Measurements from ENCODE around the gene FCER2.

Gene FCER2

DNA sequence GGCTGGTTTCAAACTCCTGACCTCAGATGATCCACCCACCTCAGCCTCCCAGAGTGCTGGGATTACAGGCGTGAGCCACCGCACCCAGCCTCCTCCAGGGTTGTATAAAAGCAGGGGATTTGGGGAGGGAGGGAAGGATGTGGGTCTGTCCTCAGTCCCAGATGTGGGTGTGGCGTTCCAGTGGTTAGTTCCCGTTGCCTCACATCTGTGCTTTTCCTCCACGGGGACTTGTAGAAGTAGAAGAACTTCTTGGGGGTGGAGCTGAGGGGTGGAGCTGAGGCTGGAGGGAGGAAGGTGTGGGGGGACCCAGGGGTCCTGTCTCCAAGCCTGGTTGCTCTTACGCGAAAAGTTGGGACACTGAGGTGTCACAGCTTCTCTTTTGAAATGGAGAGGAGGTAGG is 25.6 kb downstream of the FCER2 start:
- DNase-seq: no peak

DNA sequence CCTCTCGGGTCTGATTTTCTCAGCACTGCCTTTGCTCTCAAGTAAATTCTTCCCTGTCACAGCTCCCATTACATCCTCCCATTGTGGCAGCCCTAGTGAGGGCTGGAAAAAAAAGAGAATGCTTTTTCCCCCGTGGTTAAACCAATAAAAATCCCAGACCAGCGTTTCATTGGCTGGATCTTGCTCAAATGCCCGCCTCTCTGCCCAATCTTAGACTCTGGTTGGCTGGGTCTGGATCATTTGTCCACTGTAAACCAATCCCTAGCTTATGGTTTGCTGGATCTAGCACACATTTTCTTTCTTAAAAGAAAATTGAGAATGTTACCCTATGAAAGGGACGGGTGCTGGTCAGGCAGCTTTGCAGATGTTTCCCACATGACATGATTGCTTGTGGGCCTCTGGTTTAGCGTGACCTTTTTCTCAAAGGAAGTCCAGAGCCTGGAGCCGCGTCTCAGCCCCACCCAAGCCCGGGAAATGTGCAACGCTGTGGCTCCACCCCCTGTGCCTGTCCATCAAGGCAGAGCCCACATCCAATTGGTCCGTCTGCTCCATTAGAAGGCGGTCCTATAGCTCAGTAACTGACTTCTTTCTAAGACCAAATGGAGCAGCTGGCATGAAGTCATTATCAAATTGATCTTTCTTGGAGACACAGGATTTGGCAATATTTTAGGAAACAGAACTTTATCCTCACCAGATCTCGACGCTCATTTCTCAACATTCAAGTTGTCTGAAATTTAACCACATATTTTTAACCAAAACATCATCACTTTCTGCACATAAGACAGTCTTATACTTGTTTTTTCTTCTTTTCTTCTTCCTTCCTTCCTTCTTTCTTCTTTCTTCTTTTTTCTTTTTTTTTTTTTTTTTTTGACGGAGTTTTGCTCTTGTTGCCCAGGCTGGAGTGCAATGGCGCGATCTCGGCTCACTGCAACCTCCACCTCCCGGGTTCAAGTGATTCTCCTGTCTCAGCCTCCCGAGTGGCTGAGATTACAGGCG is 27.6 kb downstream of the FCER2 start:
- DNase-seq: no peak

DNA sequence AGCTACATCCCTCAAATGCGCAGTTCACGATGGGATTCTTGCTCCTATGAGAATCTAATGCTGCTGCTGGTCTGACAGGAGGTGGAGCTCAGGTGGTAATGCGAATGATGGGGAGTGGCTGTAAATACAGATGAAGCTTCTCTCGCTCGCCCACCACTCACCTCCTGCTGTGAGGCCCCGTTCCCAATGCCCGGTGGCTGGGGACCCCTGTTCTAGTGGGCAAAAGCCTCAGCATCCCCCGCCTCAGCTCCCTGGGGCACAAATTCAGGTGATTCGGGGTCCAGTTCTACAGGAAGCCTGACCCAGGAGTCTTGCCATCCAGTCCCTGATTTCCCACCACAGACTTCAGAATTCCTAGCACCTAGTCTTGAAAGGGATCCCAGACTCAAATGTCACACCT is 29.4 kb downstream of the FCER2 start:
- DNase-seq: no peak

DNA sequence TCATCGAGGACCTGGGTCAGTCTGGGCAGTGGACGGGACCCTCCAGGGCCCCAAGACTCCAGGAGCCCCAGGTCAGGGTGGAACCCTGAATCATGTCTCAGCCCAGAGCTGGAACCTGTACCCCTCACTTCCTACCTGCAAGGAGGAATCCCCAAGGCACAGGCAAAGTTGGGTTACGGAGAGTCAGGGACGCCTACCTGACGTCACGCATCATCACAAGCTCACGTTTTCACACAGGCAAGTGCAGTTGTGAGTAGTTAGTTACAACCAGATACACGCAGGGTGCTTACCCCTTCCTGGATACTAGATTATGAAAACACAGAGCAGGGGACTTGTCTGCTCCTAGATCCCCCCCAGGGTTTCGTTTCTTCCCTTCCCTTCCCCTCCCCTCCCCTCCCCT is 31.1 kb downstream of the FCER2 start:
- no peak for DNase-seq

DNA sequence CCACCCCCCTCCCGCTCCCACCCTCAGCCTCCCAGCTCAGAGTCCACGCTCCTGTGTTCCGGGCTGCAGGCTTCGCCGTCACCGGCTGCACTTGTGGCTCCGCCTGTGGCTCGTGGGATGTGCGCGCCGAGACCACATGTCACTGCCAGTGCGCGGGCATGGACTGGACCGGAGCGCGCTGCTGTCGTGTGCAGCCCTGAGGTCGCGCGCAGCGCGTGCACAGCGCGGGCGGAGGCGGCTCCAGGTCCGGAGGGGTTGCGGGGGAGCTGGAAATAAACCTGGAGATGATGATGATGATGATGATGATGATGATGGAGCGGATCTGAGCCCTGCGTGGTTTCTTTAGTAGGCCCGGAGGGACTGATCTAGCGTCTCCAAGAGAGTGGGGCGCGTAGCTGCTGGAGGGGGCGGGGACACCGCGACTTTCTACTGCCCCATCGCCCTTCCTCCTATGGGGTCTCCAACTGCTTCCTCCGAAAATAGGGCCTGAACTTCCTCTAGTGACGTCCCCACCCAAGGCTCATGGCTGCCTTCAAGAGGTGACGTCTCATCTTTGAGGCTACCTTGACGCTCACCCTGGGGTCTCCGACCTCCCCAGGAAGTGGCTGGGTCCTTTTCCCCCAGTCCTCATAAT is 31.7 kb downstream of the FCER2 start:
- DNase-seq: peak; percentile 12

DNA sequence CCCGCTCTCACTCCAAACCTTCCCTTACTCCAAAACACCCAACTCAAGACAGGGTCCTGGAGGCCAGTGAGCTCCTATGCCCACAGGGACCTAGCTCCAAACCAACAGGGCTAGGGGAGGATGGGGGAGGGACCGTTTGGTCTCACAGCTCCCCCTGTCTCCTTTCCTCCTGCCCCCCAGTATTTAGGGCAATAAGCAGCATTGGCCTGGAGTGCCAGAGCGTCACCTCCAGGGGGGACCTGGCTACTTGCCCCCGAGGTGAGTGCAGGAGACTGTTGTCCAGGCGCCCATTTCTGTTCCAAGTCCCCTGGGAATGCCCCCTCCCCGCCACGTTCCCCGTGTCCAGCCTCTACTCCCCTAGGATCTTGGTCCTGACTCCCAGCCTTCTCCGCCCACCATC is 32.3 kb downstream of the FCER2 start:
- DNase-seq: no peak

DNA sequence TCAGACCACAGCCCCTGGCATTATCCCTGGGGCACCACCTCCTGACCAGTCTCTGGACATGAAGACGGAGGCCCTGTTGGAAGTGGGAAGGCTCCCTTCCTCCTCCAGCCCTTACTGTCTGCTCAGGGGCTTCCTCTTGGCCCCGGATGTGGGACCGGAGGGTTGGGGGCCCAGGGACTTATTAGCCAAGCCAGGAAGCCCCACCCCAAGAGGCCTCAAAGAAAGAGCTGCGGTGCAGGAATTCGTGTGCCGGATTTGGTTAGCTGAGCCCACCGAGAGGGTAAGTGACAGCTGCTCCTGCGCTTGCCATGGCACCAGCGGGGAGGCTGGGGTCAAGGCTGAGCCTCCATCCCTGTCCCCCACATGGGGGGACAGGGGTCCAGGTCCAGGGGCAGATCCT is 33.1 kb downstream of the FCER2 start, which contains the start of gene RETN:
Gene RETN, plus strand, starts transcription at position 208 of the 400 bp plus-strand sequence. CDS start 278 bp downstream, outside the sequence.
- no peak for DNase-seq

DNA sequence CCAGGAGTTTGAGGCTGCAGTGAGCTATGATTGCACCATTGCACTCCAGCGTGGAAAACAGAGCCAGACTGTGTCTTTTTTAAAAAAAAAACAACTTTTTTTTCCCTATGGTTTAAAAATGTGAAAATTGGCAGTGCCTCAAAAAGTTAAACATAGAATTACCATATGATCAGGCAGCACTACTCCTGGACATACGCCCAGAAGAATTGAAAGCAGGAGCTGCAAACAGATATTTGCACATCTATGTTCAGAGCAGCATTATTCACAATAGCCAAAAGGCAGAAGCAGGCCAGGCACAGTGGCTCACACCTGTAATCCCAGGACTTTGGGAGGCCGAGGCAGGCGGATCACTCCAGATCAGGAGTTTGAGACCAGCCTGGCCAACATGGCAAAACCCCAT is 36.9 kb downstream of the FCER2 start:
- no peak for DNase-seq

DNA sequence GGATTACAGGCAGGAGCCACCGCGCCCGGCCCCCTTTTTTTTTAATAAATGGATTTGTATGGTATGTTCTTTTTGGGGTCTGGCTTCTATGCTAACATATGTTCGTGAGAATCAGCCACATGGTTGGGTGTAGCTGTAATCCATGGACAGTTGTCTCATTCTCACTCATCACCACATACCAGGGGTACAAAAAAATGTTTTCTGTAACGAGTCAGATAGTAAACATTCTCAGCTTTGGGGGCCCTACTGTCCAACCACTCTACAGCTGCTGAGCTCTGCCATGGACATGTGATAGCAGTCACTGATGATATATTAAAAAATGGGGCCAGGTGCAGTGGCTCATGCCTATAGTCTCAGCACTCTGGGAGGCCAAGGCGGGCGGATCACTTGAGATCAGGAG is 38.2 kb downstream of the FCER2 start:
- no peak for DNase-seq

DNA sequence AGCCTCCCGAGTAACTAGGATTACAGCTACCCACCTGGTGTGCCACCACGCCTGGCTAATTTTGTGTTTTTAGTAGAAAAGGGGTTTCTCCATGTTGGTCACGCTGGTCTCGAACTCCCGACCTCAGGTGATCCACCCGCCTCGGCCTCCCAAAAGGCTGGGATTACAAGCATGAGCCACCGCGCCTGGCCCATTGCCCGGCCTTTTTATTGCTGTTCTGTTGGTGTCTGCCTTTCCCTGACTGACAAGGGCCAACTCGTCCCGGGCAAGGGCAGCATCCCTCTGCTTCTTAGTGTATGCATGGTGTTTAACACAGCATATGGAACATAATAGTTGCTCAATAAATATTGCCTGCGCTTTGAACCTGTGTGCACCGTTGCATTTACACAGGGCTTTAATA is 39.3 kb downstream of the FCER2 start:
- DNase-seq: no peak

DNA sequence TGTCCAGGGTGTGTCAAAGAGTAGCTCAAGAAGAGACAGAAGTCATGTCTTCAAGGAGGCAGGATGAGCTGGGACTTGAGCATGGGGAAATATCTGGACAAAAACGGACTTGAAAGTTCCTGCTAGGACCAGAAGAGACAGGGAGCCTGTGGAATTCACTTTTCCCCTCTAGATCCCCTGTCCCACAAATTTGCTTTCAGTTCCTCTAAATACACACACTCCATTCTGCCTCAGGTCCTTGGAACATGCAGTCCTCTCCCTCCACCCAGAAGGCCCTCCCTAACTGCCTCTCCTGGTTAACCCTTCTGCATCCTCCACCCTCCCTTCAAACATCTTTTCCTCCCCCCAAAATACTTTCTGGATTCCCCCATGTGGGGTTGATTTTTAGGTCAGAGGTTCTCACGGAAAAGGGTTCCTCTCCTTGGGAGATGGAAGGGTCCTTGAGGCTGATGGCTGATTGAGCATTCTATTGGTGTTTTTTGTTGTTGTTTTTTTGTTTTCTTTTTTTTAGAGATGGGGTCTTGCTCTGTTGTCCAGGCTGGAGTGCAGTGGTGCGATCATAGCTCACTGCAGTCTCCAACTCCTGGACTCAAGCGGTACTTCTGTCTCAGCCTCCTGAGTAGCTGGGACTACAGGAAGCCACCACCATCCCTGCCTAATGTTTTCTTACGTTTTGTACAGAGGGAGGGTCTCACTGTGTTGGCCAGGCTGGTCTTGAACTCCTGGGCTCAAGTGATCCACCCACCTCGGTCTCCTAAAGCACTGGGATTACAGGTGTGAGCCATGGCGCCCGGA is 40.0 kb downstream of the FCER2 start:
- DNase-seq: no peak

DNA sequence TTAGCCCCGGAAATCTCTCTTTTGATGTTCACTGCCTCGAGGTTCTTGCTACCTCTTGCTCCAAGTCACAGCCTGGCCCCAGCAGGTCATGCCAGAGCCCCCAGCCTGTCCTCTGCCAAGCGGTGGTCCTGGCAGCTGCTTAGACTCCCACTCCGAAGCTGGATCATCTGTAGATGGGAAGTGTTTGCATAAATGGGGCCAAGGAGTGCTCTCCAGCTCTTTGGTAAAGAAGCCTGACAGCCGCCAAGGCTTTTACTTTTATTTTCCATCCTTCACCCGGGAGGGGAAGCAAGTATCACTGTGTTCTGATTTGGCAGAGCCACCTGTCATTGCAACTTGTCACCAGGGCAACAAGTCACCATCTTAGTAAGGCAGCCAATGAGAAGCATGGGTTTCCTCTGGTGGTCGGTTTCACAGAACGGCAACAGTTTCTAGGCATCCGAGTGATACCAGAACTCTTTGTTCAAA is 43.7 kb downstream of the FCER2 start:
- DNase-seq: peak; percentile 78

DNA sequence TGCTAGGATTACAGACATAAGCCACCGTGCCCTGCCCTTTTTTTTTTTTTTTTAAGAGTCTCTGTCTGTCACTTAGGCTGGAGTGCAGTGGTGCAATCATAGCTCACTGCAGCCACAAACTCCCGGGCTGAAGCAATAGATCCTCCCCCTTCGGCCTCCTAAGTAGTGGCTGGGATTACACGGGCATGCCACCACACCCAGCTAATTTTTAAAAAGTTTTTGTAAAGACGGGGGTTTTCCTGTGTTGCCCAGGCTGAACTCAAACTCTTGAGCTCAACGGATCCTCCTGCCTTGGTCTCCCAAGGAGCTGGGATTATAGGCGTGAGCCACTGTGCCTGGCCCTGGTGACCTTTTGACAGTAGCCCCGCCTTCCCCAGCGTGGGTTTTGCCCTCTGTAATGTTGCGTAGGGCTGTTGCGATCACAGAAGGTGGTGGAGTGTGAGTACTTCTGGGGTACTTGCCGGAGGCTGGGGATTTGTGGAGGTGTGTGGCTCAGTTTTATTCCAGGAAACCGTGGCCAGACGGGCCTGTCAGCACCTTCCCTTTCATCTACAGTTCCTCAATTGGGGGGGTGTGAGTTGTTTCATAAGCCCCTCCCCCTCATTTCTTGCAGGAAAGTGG is 44.7 kb downstream of the FCER2 start:
- no peak for DNase-seq

DNA sequence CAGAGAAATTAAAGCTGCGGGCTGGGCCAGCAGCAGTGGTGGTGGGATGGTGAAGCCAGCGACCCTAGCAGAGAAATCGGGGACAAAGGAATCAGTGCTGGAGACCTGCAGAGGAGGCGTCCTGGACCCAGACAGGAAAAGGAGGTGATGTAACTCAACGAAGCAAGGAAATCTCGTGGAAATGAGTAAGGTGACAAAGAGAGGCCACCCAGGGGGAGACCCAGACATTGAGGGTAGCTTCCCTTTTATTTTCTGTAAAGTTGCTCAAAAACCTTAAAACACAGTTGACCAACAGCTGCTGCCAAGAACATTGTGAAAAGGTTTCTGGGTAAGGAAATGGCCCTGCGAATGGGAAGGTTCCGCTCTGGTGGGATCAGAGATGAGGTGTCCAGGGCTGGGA is 46.4 kb downstream of the FCER2 start:
- DNase-seq: no peak

DNA sequence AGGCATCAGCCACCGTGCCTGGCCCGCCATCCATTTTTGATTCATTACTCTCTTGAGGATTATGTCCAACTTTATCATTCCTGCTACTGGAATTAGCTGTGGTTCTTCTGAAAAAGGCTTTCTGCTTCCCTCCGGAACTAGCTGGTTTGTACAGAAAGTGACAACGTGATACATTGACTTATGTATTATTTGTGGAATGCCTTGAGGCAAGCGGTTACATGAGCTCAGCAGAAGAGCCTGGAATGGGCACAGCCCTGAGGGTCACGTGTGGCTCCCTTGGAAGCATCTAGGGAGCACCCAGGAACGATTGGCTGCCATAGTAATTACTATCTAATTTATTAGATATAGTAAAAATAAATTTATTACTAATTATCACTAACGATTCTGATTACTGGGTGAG is 47.5 kb downstream of the FCER2 start:
- DNase-seq: no peak

DNA sequence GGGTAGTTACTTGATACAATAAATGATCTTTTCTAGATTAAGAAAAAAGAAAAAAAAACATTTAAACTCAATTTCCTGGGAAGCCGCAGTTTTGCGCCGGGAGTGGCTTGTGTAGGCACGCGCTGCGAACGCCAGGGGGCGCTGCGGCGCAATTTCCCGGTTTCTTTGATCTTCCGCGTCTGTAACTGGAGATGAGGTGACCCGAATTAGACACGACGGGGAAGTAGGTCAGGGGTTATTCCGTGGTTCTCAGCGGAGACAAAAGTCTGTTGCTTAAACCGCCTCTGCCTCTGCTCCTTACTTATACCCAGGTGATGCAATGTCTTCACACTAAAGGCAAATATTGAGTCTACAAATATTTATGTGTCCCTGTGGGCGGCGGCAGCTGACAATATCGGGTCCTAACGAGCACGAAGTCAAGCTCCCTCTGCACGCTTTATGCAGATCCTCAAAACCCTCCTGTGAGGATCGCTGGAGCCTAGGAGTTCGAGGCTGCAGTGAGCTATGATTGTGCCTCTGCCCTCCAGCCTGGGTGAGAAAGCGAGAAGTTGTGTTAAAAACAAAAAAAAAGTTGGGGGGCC is 49.8 kb downstream of the FCER2 start:
- DNase-seq: peak; percentile 76

DNA sequence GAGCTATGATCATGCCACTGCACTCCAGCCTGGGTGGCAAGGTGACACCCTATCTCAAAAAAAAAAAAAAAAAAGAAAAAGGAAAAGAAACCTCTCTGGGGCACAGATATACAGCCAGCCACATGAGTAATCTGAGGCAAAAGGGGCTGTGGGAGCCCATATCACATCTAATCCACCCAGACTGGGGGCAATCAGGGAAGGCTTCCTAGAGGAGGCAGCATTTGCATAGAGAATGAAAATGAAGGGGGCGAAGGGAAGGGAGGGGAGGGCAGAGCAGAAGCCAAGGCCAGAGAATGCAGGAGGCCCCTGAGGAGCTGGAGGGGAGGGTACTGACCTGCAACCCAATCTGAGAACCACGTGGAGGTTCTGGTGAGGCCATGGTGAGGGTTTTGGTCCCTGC is 51.8 kb downstream of the FCER2 start:
- no peak for DNase-seq

DNA sequence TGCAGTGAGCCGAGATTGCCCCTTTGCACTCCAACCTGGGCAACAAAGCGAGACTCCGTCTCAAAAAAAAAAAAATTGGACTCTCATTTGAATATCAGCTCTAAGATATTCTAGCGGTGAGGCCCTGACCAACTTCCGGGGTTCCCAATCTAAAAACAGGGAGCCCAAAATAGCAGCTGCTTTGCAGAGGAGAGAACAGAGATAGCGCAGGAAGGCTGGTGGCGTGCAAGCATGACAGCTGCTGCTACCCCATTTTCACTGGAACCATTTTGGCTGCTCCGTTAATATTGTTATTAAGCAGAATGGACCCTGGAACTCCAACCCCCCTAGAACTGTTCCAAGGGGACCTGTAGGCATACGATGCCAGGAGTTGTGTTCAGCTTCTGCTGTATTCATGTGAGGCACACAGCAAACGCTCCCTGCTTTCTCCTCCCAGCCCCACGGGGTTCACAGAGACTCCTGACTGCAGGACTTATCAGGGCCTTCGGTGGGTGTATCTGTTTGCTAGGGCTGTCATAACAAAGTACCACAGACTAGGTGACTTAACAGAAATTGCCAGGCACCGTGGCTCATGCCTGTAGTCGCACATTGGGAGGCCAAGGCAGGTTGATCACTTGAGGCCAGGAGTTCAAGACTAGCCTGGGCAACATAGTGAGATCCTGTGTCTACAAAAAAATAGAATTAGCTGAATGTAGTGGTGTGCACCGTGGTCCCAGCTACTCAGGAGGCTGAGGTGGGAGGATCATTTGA is 53.5 kb downstream of the FCER2 start:
- DNase-seq: no peak

DNA sequence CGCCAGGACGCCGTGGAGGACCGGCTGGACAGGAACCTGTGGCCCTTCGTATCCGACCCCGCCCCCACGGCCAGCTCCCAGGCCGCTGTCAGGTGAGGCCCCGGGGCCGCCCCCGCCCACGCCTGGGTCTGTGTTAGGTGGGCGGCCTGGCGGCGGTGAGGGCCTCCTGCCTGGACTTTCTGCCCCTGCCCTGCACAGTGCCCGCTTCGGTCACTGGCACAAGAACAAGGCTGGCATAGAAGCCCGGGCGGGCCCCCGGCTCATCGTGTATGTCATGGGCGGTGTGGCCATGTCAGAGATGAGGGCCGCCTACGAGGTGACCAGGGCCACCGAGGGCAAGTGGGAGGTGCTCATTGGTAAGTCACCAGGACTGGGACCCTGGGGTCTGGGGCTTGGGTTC is 54.8 kb downstream of the FCER2 start:
- DNase-seq: no peak

DNA sequence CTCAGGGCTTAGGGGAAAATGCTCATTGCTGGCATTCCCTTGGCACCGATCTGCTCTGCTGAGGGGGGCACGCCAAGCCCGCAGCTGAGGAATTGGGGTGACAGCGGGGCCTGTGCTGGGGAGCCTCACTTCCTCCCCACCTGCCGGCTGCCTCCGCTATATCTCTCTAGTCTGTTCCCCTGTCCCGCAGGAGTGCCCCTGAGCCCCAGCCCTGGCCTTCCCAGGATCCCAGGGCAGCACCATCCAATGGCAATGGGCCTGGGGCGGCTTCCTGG is 55.6 kb downstream of the FCER2 start:
- DNase-seq: no peak

DNA sequence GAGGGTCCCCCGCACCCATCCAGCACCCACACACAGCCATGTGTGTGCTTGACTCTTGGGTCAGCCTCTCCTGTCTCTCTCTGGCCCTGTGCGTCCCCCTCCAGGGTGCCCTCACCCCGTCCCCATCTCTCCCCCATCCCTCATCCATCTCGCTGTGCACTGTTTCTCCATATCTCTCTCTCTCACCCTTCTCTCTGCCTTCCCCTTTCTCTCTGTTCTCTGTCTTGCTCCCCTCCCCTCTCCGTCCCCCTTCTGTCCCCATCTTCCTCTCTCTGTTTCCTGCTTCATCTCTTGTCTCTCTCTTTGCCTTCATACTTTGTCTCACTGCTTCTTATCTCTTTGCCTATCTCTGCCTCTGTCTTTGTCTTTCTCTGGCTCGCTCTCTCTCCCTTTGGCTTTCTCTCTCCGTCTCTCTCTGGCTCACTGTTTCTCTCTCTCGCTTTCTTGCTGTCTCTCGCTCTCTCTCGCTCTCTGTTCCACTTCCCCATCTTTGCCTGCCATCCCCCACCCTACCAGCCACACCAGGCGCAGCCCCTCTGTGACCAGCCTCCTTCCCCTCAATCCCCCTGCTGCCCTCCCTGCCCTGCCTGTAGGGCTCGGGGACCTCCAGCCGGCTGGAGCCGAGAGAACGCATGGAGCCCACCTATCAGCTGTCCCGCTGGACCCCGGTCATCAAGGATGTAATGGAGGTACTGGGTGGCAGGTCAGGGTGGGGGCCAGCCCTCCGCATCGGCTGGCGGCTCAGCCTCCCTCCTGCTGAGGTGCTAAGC is 56.1 kb downstream of the FCER2 start:
- no peak for DNase-seq
